ENCODE data around the gene TMEM117.

DNA sequence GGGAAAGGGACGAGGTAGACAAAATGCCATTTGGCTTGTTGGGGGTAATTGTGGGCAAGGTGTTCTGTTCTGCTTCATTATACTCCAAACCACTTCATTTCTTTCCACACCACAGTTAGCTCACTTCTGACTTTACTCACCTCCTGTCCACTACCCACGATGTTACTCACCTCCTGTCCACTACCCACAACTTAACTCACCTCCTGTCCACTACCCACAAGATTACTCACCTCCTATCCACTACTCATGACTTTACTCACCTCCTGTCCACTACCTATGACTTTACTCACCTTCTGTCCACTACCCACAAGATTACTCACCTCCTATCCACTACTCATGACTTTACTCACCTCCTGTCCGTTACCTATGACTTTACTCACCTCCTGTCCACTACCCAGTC lies 19.7 kb upstream of the TMEM117 start:
- no peak for TF ChIP-seq CTCF (IDR thresholded peaks at IDR 0.05 in 2 of 3, conservative IDR thresholded peaks at IDR 0.05 in 1 of 3; ENCODE audit: control insufficient read depth in 2 of 3, extremely low read depth in 1 of 3, insufficient read depth in 1 of 3, low read depth in 3 of 3, low read length in 3 of 3)
- TF ChIP-seq BCLAF1 (IDR thresholded peaks at IDR 0.05), result no peak
- no peak for TF ChIP-seq IKZF1 (conservative IDR thresholded peaks at IDR 0.05)
- no peak for TF ChIP-seq TAF1 (IDR thresholded peaks at IDR 0.05; ENCODE audit: borderline replicate concordance, low read depth, low read length)
